Astrocyte (in vitro differentiated cells and primary cell): ENCODE data around the gene ZNG1E.
"Not testable (repeated sequence)": the region's sequence is repeated elsewhere in the genome, so short reads cannot be mapped to it uniquely, and the experiment has no call there.

Source experiments
- EZH2 ChIP-seq: IDR thresholded peaks from 2 replicates; pipeline ENCODE4 v1.6.1; 2012; ENCODE audit warnings: mild to moderate bottlenecking, low read length, inconsistent platforms; ENCODE audit not compliant: insufficient read depth
- TF ChIP-seq, protein P1 (sequence below): IDR thresholded peaks from 2 replicates; pipeline ENCODE4 v1.5.1; 2011; ENCODE audit warnings: low read depth, mild to moderate bottlenecking, inconsistent platforms, low read length, moderate library complexity; ENCODE audit not compliant: insufficient read depth

DNA sequence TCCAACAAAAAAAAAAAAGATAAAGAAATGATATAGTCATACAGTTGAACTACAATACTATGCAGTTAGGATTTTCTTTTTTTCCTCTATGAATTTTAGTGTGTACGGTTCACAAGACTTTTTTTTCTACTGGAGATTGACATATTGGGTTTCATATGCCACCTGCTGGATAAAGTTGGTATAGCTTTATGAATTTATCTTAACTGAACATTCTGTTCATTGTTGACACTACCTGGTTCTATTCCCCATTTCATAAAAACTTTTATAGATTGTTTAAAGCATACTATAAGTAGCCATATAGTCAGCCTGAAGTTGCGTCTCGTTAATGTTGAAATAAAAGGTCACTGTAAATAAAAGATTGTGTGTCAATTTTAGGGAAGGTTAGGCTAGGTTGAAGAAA is 2.8 kb downstream of the ZNG1E start:
- TF ChIP-seq, protein P1, sequence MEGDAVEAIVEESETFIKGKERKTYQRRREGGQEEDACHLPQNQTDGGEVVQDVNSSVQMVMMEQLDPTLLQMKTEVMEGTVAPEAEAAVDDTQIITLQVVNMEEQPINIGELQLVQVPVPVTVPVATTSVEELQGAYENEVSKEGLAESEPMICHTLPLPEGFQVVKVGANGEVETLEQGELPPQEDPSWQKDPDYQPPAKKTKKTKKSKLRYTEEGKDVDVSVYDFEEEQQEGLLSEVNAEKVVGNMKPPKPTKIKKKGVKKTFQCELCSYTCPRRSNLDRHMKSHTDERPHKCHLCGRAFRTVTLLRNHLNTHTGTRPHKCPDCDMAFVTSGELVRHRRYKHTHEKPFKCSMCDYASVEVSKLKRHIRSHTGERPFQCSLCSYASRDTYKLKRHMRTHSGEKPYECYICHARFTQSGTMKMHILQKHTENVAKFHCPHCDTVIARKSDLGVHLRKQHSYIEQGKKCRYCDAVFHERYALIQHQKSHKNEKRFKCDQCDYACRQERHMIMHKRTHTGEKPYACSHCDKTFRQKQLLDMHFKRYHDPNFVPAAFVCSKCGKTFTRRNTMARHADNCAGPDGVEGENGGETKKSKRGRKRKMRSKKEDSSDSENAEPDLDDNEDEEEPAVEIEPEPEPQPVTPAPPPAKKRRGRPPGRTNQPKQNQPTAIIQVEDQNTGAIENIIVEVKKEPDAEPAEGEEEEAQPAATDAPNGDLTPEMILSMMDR = not testable (repeated sequence)
- not testable (repeated sequence) for TF ChIP-seq EZH2
